RWPE1 (cell line): Measurements from ENCODE around the gene APBB1.
A peak's percentile ranks its signal among the peaks of the same experiment; 100 is the strongest.
"Not testable (repeated sequence)": the region's sequence is repeated elsewhere in the genome, so short reads cannot be mapped to it uniquely, and the experiment has no call there.

Source experiments
- CTCF ChIA-PET: fragments of 350-600 bp; sonication (Branson Sonifier 250); formaldehyde crosslinking; extraction: SDS; loops from one replicate; lab custom pipeline; 2021; lab: Yijun Ruan, JAX
- POLR2A ChIA-PET: fragments of 400-600 bp; formaldehyde crosslinking; extraction: SDS; loops from one replicate; lab custom pipeline; 2020; ENCODE audit warnings: antibody characterized with exemption; ENCODE audit not compliant: low non-redundant PET; lab: Yijun Ruan, JAX
- DNase-seq: peaks from one replicate; pipeline ENCODE4 v3.0.0; 2012; ENCODE audit warnings: low spot score
- H3K27ac ChIP-seq: fragments of 450-650 bp; 2 replicates; pipeline ENCODE4 v1.5.1; 2017
- CTCF ChIP-seq: fragments of 450-650 bp; conservative IDR thresholded peaks from 2 replicates; pipeline ENCODE4 v1.5.1; 2017; ENCODE audit warnings: low read depth, mild to moderate bottlenecking

The APBB1 gene

DNA sequence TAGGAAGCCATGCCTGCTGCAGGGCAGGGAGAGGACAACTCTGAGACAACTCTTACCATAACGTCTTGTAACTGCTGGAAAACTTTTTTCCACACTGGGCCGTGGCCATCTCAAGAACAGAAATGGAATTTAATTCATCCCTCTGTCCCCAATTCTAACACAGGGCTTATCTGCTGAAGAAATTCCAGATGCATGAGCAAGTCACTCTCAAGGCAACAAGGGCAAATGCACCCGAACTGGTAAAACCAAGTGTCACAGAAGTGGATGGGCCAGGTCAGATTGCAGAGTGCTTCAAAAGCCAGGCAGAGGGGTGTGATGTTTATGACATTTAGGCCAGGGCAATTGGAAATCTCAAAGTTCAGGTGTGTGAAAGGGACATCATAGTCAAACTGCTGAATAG is 21.3 kb downstream of the APBB1 start:
- TF ChIP-seq CTCF = no peak
- POLR2A ChIA-PET = no interaction called here
- no peak overlapping the region for H3K27ac ChIP-seq
- CTCF ChIA-PET = no interaction called here
- no peak for DNase-seq

DNA sequence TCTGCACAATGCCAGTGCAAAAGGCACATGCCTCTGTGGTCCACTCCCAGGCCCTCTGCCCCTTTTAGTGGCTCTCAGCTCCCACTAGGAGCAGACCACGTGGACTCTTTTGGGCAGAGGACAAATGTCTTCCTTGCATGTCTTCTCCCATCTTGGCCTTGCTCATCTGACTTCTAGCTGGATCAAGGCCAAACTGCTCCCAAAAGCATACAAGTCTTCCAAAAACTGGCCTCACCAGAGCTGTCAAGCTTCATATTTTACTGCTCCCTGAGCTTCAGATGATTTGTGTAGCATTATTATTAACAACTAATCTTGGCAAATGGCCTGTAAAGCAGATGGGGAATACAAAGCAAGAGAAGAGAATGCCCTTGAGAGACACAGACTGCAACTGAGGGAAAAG is 21.7 kb downstream of the APBB1 start:
- no peak for TF ChIP-seq CTCF
- POLR2A ChIA-PET = no interaction called here
- no peak overlapping the region for H3K27ac ChIP-seq
- no peak for DNase-seq
- CTCF ChIA-PET = no interaction called here

GRCh38 chr11:6395470-6396060 is 23.3 kb downstream of the APBB1 start:
- no peak overlapping the region for H3K27ac ChIP-seq
- DNase-seq = no peak
- ChIA-PET POLR2A (no interaction called here), CTCF (no interaction called here)
- no peak for TF ChIP-seq CTCF

DNA sequence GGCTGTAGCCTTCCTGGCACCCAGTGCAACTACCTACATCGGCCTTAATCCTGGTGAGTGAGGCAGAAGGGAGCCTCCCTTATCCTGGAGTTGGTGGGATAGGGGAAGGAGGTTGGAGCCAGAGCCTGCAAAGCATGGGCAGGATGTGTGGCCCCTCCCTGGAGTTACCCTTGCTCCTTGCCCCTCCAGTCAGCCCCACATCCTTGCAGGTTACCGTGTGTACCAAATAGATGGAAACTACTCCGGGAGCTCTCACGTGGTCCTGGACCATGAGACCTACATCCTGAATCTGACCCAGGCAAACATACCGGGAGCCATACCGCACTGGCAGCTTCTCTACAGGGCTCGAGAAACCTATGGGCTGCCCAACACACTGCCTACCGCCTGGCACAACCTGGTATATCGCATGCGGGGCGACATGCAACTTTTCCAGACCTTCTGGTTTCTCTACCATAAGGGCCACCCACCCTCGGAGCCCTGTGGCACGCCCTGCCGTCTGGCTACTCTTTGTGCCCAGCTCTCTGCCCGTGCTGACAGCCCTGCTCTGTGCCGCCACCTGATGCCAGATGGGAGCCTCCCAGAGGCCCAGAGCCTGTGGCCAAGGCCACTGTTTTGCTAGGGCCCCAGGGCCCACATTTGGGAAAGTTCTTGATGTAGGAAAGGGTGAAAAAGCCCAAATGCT is 24.8 kb downstream of the APBB1 start:
- H3K27ac ChIP-seq = 0 out of 2 replicates have a peak overlapping the region, but pooled peaks have one; percentile 7
- ChIA-PET CTCF (no interaction called here), POLR2A (no interaction called here)
- no peak for TF ChIP-seq CTCF
- DNase-seq = no peak

DNA sequence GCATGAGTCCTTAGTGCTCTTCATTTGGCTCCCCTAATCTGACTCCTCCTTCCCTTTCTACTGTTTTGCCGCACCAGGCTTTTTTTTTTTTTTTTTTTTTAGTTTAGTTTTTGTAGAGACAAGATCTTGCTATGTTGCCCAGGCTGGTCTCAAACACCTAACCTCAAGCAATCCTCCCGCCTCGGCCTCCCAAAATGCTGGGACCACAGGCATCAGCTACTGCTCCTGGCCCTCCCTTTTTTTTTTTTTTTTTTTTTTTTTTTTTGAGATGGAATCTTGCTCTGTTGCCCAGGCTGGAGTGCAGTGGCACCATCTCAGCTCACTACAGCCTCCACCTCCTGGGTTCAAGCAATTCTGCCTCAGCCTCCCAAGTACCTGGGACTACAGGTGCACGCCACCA is 26.6 kb downstream of the APBB1 start:
- DNase-seq, H3K27ac ChIP-seq, POLR2A ChIA-PET: not testable (repeated sequence)
- CTCF ChIA-PET = interaction anchor here (0.5 kb wide), 1 partner anchor 581 kb away, joined by 3 read pairs; no protein-coding TSS in a partner anchor

GRCh38 chr11:6391537-6392134 is 27.3 kb downstream of the APBB1 start:
- no peak for DNase-seq
- POLR2A ChIA-PET = no interaction called here
- CTCF ChIA-PET = interaction anchor here (0.6 to 1.4 kb wide), 2 partner anchors 12 to 15 kb away, joined by 6 to 8 read pairs; no protein-coding TSS in a partner anchor
- H3K27ac ChIP-seq = no peak overlapping the region; the same call in 1 of the 2 replicates
- no peak for TF ChIP-seq CTCF
